GM19463 (cell line): Measurements from ENCODE around the gene EPHA8.

Experiments
- ATAC-seq: cut with Tn5 transposase; IDR thresholded peaks from one replicate; pipeline ENCODE4 v1.9.1; 2021; ENCODE audit warnings: mild to moderate bottlenecking, moderate library complexity; ENCODE audit not compliant: unreplicated experiment

The EPHA8 gene

GRCh38 chr1:22587247-22587646 is 24.0 kb downstream of the EPHA8 start:
- ATAC-seq: no peak

- ATAC-seq: no peak
Measured at GRCh38 chr1:22588899-22589422, 25.7 kb downstream of the EPHA8 start.

GRCh38 chr1:22591576-22591975 is 28.3 kb downstream of the EPHA8 start:
- no peak for ATAC-seq

- no peak for ATAC-seq
Measured at GRCh38 chr1:22592051-22592450, 28.8 kb downstream of the EPHA8 start.

- no peak for ATAC-seq
Measured at GRCh38 chr1:22592919-22593790, 29.9 kb downstream of the EPHA8 start.

GRCh38 chr1:22594396-22594795 is 31.1 kb downstream of the EPHA8 start:
- no peak for ATAC-seq

- ATAC-seq: no peak
Measured at GRCh38 chr1:22595108-22595507, 31.8 kb downstream of the EPHA8 start.

- ATAC-seq: no peak
Measured at GRCh38 chr1:22597301-22597965, 34.1 kb downstream of the EPHA8 start.

GRCh38 chr1:22597996-22598395 is 34.7 kb downstream of the EPHA8 start:
- ATAC-seq: no peak

GRCh38 chr1:22598736-22599135 is 35.4 kb downstream of the EPHA8 start:
- ATAC-seq: no peak

GRCh38 chr1:22600071-22600816 is 37.0 kb downstream of the EPHA8 start:
- no peak for ATAC-seq

GRCh38 chr1:22600817-22601605 is 37.7 kb downstream of the EPHA8 start:
- no peak for ATAC-seq

- no peak for ATAC-seq
Measured at GRCh38 chr1:22601610-22602009, 38.3 kb downstream of the EPHA8 start.

- no peak for ATAC-seq
Measured at GRCh38 chr1:22602060-22602740, 38.9 kb downstream of the EPHA8 start.

GRCh38 chr1:22606161-22606560 is 42.9 kb downstream of the EPHA8 start:
- ATAC-seq: no peak

GRCh38 chr1:22607154-22607553 is 43.9 kb downstream of the EPHA8 start:
- ATAC-seq: no peak

- no peak for ATAC-seq
Measured at GRCh38 chr1:22608361-22608760, 45.1 kb downstream of the EPHA8 start.

GRCh38 chr1:22609291-22609690 is 46.0 kb downstream of the EPHA8 start:
- no peak for ATAC-seq

GRCh38 chr1:22611530-22611947 is 48.2 kb downstream of the EPHA8 start:
- no peak for ATAC-seq
